ENCODE data around the gene SORCS3.

- TF ChIP-seq EZH2 (IDR thresholded peaks at IDR 0.05) = no peak
- TF ChIP-seq REST (IDR thresholded peaks at IDR 0.05; ENCODE audit: low read depth) = no peak
- TF ChIP-seq CTCF (IDR thresholded peaks at IDR 0.05 in 2 of 3, conservative IDR thresholded peaks at IDR 0.05 in 1 of 3; ENCODE audit: borderline replicate concordance in 1 of 3, insufficient read depth in 1 of 3, low read depth in 2 of 3, low read length in 2 of 3) = no peak
Observed at GRCh38 chr10:105042906-105043552, 401.9 kb downstream of the SORCS3 start.
